Spleen (tissue), 11 donors: ENCODE data around the gene PNKD. TPM values are rescaled to one million over a fixed set of nuclear protein-coding genes. Genes with fewer than 3 reads are reported as not detected.

Experiments
- DNase-seq: peaks from one replicate; pipeline ENCODE4 v3.0.0-alpha.2; 2020
- H3K27ac ChIP-seq, 8 donors: fragments of 200-600 bp; sonication (generic) in 7 of 8; 1 replicate in 4 of 8; 2 replicates in 4 of 8; pipeline versions ENCODE4 v1.5.0 to v1.8.0; 2016 to 2021; ENCODE audit warnings: inconsistent platforms in 4 of 8, mild to moderate bottlenecking in 4 of 8, moderate library complexity in 1 of 8
- H3K27me3 ChIP-seq, 7 donors: fragments of 200-600 bp; sonication (generic) in 6 of 7; replicated peaks in 1 of 7; 1 replicate in 4 of 7; 2 replicates in 3 of 7; pipeline versions ENCODE4 v1.5.0 to v1.8.0; 2016 to 2021; ENCODE audit warnings: inconsistent platforms in 3 of 7, mild to moderate bottlenecking in 1 of 7
- H3K36me3 ChIP-seq, 6 donors: fragments of 200-600 bp; sonication (generic) in 5 of 6; 1 replicate in 4 of 6; 2 replicates in 2 of 6; pipeline versions ENCODE4 v1.5.0 to v1.8.0; 2016 to 2021; ENCODE audit warnings: inconsistent platforms in 2 of 6
- H3K4me1 ChIP-seq, 6 donors: fragments of 200-600 bp; sonication (generic) in 5 of 6; 1 replicate in 3 of 6; 2 replicates in 3 of 6; pipeline versions ENCODE4 v1.5.0 to v1.8.0; 2016 to 2021; ENCODE audit warnings: inconsistent platforms in 3 of 6
- H3K4me3 ChIP-seq, 8 donors: fragments of 200-600 bp; sonication (generic) in 7 of 8; 1 replicate in 4 of 8; 2 replicates in 4 of 8; pipeline versions ENCODE4 v1.5.0 to v1.8.0; 2016 to 2021; ENCODE audit warnings: inconsistent platforms in 4 of 8, mild to moderate bottlenecking in 4 of 8, moderate library complexity in 2 of 8
- H3K9me3 ChIP-seq, 8 donors: fragments of 200-600 bp; sonication (generic) in 7 of 8; 1 replicate in 4 of 8; 2 replicates in 4 of 8; pipeline versions ENCODE4 v1.5.0 to v1.8.0; 2016 to 2021; ENCODE audit warnings: inconsistent platforms in 4 of 8
- POLR2A ChIP-seq, 3 donors: fragments of 450-650 bp; IDR thresholded peaks; one replicate each; pipeline ENCODE4 v1.5.1; 2017; ENCODE audit warnings: antibody characterized with exemption in 3 of 3, mild to moderate bottlenecking in 1 of 3
- POLR2AphosphoS5 ChIP-seq, 3 donors: sonication (generic); formaldehyde crosslinking; IDR thresholded peaks; one replicate each; pipeline ENCODE4 v1.5.1; 2017; ENCODE audit warnings: antibody characterized with exemption in 3 of 3
- WGBS, 5 donors: extraction: QIAGEN DNeasy Blood & Tissue Kit in 3 of 5; methylation state at CpG; one replicate each; pipeline versions ENCODE4 v1.1.5 to v1.1.7; 2013 to 2018; 5-methylcytosine and 5-hydroxymethylcytosine counted together
- intact Hi-C: fragments of 100-400 bp; cut with DNase I; formaldehyde crosslinking; loops from one replicate; pipeline ENCODE4 v1.15.0; 2023; ENCODE audit warnings: low total_unique reads
- polyA plus RNA-seq, 3 donors: library from polyadenylated mRNA; stranded (reverse); fragments of 200-250 nt; gene quantifications; one replicate each; pipeline ENCODE4 v1.2.1, GENCODE V29; 2013
- total RNA-seq, 7 donors: library from RNA; depleted of rRNA in 3 of 7; stranded (reverse); fragments of >200 nt in 3 of 7; fragmentation: NEBNext Ultra II Directional in 4 of 7; extraction: Animal tissue kit (Norgen Biotek cat#: 25700) in 4 of 7; gene quantifications; one replicate each; pipeline versions ENCODE4 v1.1.0 to v1.2.1, GENCODE V29; 2016 to 2021
- TF ChIP-seq, protein P1 (sequence below), 11 experiments: fragments of 200-600 bp in 7 of 11; fragments of 450-650 bp in 4 of 11; sonication (generic) in 4 of 11; IDR thresholded peaks in 8 of 11; conservative IDR thresholded peaks in 3 of 11; 1 replicate in 7 of 11; 2 replicates in 4 of 11; pipeline versions ENCODE4 v1.4.0 to v1.8.0; 2016 to 2021; ENCODE audit warnings: antibody characterized with exemption in 11 of 11, inconsistent platforms in 4 of 11, mild to moderate bottlenecking in 1 of 11
- donor health status: healthy with polysubstance abuse.
- donor health status: DM: no; HTN: no; CAD: no; lungs with moderate emphysema.
- donor health status: DM: no; HTN: no; CAD: no.
- donor health status: Bipolar disorder and iron deficiency.
- donor health status: healthy.
- donor health status: DM: no; HTN: no; CAD: no.
- donor health status: DM: yes; HTN: yes; CAD: no.

Gene PNKD
- total and polyA plus RNA-seq, 10 donors = 41.4 to 92.1 (median 49.4) TPM

DNA sequence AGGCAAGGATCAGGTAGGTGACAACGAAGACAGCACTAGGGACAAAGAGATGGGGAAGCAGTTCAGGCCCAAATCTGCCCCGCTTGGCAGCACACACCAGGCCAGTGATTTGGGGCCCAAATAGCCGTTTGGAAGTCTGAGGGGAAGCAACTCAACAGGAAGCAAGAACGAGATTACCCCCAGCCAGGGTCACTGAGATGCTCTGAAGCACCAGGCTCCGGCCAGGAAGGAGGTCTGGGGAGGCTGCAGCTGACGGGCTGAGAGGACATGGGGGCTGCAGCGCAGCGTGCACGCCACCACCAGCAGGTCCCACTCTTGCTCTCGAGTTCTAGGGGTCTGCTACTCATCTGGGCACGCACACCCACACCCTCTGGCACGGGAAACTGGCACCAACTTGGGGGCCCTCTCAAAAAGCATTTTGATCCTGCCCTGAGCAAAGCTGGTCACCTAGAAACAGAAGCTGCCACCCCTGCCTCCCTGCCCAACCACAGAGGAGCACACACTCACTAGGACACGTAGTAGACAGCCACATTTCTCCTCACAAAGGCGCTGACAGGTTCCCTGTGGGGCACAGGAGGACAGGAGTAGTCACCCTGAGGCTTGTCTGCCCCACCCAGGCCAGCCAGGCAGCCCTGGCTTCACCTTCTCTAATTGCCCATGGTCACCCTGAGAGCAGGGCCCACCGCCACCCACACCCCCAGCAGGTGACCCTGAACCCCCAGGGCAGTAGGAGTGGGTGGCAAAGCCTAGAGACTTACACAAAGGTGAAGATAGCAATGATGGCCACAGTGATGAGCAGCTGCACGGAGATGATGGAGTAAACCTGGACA, 8.4 kb downstream of the PNKD start:
- Histone ChIP-seq H3K36me3 (peaks cover 2 to 100% (median 84%) of the 10 kb centered on the region in 6 donors), H3K27me3 (no peaks in the 10 kb centered on the region), H3K9me3 (no peaks in the 10 kb centered on the region), H3K4me1 (peaks cover 14 to 50% (median 27%) of the 10 kb centered on the region in 6 donors), H3K4me3 (no peak overlapping the region), H3K27ac (peak overlapping the region in 1 of 8 donors; percentile 45)
- peak; percentile 64 for DNase-seq
- TF ChIP-seq, protein P1, sequence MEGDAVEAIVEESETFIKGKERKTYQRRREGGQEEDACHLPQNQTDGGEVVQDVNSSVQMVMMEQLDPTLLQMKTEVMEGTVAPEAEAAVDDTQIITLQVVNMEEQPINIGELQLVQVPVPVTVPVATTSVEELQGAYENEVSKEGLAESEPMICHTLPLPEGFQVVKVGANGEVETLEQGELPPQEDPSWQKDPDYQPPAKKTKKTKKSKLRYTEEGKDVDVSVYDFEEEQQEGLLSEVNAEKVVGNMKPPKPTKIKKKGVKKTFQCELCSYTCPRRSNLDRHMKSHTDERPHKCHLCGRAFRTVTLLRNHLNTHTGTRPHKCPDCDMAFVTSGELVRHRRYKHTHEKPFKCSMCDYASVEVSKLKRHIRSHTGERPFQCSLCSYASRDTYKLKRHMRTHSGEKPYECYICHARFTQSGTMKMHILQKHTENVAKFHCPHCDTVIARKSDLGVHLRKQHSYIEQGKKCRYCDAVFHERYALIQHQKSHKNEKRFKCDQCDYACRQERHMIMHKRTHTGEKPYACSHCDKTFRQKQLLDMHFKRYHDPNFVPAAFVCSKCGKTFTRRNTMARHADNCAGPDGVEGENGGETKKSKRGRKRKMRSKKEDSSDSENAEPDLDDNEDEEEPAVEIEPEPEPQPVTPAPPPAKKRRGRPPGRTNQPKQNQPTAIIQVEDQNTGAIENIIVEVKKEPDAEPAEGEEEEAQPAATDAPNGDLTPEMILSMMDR (IDR thresholded peaks at IDR 0.05 in 8 of 11, conservative IDR thresholded peaks at IDR 0.05 in 3 of 11) = no peak
- TF ChIP-seq POLR2A (IDR thresholded peaks at IDR 0.05) (no peak), POLR2AphosphoS5 (IDR thresholded peaks at IDR 0.05) (peak in 1 of 3 donors; percentile 25)
- 73 to 88% (median 87%) methylated on average over 12 to 16 of the region's 16 CpGs for WGBS, 5 donors
- intact Hi-C loops = no loop called here

DNA sequence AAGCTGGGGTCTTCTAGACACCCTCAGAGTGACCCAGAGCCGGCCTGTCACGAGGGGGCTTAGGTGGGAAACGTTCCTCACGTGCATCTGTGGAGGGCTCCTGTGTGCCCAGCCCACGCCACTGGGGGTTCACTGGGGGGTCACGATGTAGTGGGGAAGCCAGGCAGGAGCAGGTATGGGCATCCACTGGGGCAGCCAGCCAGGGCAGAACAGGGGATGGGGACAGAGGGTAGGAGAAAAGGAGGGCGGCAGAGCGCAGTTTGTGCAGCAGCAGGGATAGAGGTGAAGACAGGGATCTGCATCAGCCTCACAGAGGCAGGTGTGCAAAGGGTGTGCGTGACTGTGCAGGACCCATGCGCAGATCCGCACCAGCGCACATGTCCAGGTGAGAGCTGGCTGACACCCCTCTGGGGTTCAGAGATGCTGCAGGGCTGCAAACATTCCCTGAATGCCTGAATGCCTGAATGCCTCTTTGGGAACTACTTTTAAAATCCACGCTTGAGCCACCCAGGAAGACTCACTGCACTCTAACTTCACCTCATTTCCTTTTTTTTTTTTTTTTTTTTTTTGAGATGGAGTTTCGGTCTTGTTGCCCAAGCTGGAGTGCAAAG, 10.0 kb downstream of the PNKD start:
- no peak overlapping the region for H3K27ac ChIP-seq
- WGBS, 5 donors = 92 to 94% (median 93%) methylated on average over 14 of the region's 14 CpGs
- H3K27me3 ChIP-seq = no peaks in the 10 kb centered on the region
- peaks cover 2 to 95% (median 68%) of the 10 kb centered on the region in 6 donors for H3K36me3 ChIP-seq
- peaks cover 29 to 50% (median 37%) of the 10 kb centered on the region in 6 donors for H3K4me1 ChIP-seq
- DNase-seq = no peak
- TF ChIP-seq POLR2AphosphoS5 (IDR thresholded peaks at IDR 0.05) = peak in 1 of 3 donors; percentile 5
- TF ChIP-seq, protein P1 (IDR thresholded peaks at IDR 0.05 in 8 of 11, conservative IDR thresholded peaks at IDR 0.05 in 3 of 11) = no peak
- intact Hi-C loops = no loop called here
- H3K4me3 ChIP-seq = no peak overlapping the region
- no peaks in the 10 kb centered on the region for H3K9me3 ChIP-seq

DNA sequence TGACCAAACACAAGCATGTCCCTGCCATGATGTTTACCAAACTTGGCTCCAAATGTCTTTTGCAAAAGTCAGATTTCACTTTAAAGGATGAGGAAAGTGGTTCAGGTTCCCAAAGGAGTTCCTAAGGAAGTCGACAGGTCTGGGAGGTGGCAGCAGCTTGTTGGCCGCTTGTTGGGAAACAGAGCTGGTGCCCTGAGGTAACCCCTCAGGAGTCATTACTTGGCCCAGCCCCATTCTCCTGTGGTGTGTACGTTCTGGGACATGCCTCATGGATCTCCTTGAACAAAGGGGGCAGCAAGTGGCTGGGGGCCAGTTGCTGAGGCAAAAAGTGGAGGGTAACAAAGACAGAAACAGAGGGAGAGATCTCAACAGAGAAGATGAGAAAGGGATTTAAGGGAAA, 11.1 kb downstream of the PNKD start:
- H3K4me1 ChIP-seq = peaks cover 40 to 52% (median 46%) of the 10 kb centered on the region in 6 donors
- TF ChIP-seq, protein P1 (IDR thresholded peaks at IDR 0.05 in 8 of 11, conservative IDR thresholded peaks at IDR 0.05 in 3 of 11) = no peak
- TF ChIP-seq POLR2AphosphoS5 (IDR thresholded peaks at IDR 0.05) = no peak
- no peak for TF ChIP-seq POLR2A (IDR thresholded peaks at IDR 0.05)
- 74 to 88% (median 86%) methylated on average over 3 of the region's 3 CpGs for WGBS, 5 donors
- no peaks in the 10 kb centered on the region for H3K27me3 ChIP-seq
- no peak for DNase-seq
- H3K9me3 ChIP-seq = no peaks in the 10 kb centered on the region
- H3K4me3 ChIP-seq = no peak overlapping the region
- peak overlapping the region in 3 of 8 donors; percentile 15 to 97 (median 96) for H3K27ac ChIP-seq
- H3K36me3 ChIP-seq = peaks cover 2 to 89% (median 57%) of the 10 kb centered on the region in 6 donors
- intact Hi-C loops = no loop called here
